ENCODE results near the gene KIF6.
A peak's percentile ranks its signal among the peaks of the same experiment; 100 is the strongest.
"Not testable (repeated sequence)": the region's sequence is repeated elsewhere in the genome, so short reads cannot be mapped to it uniquely, and the experiment has no call there.

Gene KIF6

GRCh38 chr6:39289490-39289889 lies 435.7 kb downstream of the KIF6 start:
- ATAC-seq: peak; percentile 42
- DNase-seq: no peak

DNA sequence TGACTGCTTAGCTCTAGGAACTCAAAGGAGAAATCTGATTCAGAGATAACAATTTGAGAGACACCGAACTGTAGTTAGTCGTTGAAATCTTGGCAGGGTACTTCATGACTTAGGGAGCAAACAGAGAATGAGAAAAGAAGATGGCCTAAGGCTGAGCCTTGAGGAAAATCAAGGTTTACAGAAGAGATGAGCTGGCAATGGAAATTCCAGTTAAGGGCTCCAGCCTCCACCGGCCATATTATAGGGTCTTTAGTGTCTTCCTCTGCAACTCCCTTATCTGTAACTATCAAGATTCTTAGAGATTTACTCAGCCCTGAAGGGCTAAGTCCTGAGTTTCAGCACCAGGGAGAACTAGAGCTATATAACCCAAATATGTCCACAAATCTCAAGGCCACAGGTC lies 437.6 kb downstream of the KIF6 start:
- ATAC-seq: no peak
- no peak for DNase-seq

- DNase-seq, ATAC-seq: not testable (repeated sequence)
Observed at GRCh38 chr6:39286596-39286995, 438.6 kb downstream of the KIF6 start.

DNA sequence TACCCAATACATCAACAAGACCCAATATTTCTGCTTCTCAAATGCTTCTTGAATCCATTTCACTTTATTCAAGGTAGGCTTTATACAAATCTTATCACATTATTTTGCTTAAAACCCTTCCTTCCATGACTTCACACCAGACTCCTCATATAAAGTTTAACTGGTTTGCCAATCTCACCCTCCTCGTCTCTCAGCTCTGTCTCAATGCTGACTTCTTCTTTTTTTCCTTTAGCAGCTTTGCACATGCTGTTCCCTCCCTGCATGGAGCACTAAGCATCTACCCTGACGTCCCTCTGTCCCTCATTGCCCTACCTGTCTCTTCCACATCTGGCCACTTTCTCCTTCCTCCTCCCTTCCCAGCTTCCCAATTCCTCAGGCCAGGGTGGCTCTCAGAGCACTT lies 442.4 kb downstream of the KIF6 start:
- DNase-seq (no peak), ATAC-seq (no peak)

GRCh38 chr6:39281312-39281980 lies 443.8 kb downstream of the KIF6 start:
- DNase-seq (no peak), ATAC-seq (no peak)

DNA sequence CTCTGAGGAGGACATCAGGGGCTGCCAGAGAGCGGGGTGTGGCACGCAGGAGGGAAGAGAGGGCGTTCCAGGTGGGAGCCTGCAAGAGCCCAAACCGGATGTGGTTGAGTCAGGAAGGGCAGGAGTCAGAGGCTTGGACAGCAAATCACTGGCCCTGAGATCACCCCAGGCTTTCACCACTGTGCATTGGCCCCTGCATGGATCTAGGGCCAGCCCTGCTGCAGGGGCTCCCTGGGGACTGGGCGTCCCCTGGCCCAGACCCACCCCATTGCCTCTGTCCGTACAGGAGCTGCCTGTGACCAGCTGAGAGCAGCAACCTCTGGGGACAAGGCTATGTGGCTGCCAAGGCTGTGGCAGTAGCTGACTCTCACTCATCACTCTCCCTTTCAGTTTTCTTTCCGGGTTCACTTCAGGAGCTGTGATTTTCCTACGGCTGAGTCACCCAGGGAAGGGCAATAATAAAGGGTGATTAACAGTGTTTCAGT lies 444.9 kb downstream of the KIF6 start:
- DNase-seq (no peak), ATAC-seq (peak; percentile 11)
